PC-9 (cell line): Measurements from ENCODE around the gene RELCH. TPM values are rescaled to one million over a fixed set of nuclear protein-coding genes. Genes with fewer than 3 reads are reported as not detected.

Experiments
- BruUV-seq: library from RNA; stranded (reverse); fragments of 400-500 nt; replicated peaks from 2 replicates; lab custom pipeline; 2021; lab: Mats Ljungman, UMichigan
- CTCF ChIA-PET: fragments of 300-600 bp; sonication (Branson Sonifier 250); formaldehyde crosslinking; loops from one replicate; lab custom pipeline; 2022; ENCODE audit warnings: antibody characterized with exemption; lab: Charles Lee
- POLR2A ChIA-PET: fragments of 300-600 bp; sonication (Branson Sonifier 250); formaldehyde crosslinking; loops from one replicate; lab custom pipeline; 2022; ENCODE audit warnings: antibody characterized with exemption; ENCODE audit not compliant: unreplicated experiment; lab: Charles Lee
- DNase-seq, 2 experiments: peaks; one replicate each; pipeline versions ENCODE4 v3.0.0 to v3.0.0-alpha.2; 2015 to 2022; ENCODE audit warnings: mixed read lengths in 1 of 2
- H2AFZ ChIP-seq: fragments of 200-600 bp; sonication (generic); 2 replicates; pipeline ENCODE4 v1.8.1; 2017; ENCODE audit warnings: antibody characterized with exemption
- H3F3A ChIP-seq: fragments of 200-600 bp; sonication (generic); 2 replicates; pipeline ENCODE4 v1.8.1; 2017; ENCODE audit warnings: antibody characterized with exemption, mild to moderate bottlenecking, low read depth; ENCODE audit not compliant: insufficient read depth
- H3K27ac ChIP-seq: fragments of 200-600 bp; sonication (generic); 2 replicates; pipeline ENCODE4 v1.6.1; 2016; ENCODE audit warnings: mixed run types
- H3K27me3 ChIP-seq: fragments of 200-600 bp; sonication (generic); 2 replicates; pipeline ENCODE4 v1.6.1; 2016; ENCODE audit warnings: low read depth, mixed run types; ENCODE audit not compliant: insufficient read depth
- H3K36me3 ChIP-seq: fragments of 200-600 bp; sonication (generic); 2 replicates; pipeline ENCODE4 v1.6.1; 2016; ENCODE audit warnings: low read depth, mixed run types
- H3K4me1 ChIP-seq: fragments of 200-600 bp; sonication (generic); replicated peaks from 2 replicates; pipeline ENCODE4 v1.6.1; 2016; ENCODE audit warnings: mixed run types; ENCODE audit not compliant: insufficient read depth
- H3K4me2 ChIP-seq: fragments of 200-600 bp; sonication (generic); 2 replicates; pipeline ENCODE4 v1.6.1; 2017; ENCODE audit warnings: mixed run types
- H3K4me3 ChIP-seq: fragments of 200-600 bp; sonication (generic); 2 replicates; pipeline ENCODE4 v1.6.1; 2016; ENCODE audit warnings: mixed run types
- H3K79me2 ChIP-seq: fragments of 200-600 bp; sonication (generic); 2 replicates; pipeline ENCODE4 v1.6.1; 2017; ENCODE audit warnings: low read depth, mixed run types
- H3K9me2 ChIP-seq: fragments of 200-600 bp; sonication (generic); 2 replicates; pipeline ENCODE4 v1.8.1; 2017; ENCODE audit warnings: mild to moderate bottlenecking; ENCODE audit not compliant: insufficient read depth
- H3K9me3 ChIP-seq: fragments of 200-600 bp; sonication (generic); 2 replicates; pipeline ENCODE4 v1.8.1; 2016; ENCODE audit warnings: low read depth; ENCODE audit not compliant: insufficient read depth
- H4K20me1 ChIP-seq: fragments of 200-600 bp; sonication (generic); 2 replicates; pipeline ENCODE4 v1.8.1; 2017; ENCODE audit not compliant: insufficient read depth
- EZH2 ChIP-seq: fragments of 200-600 bp; sonication (generic); IDR thresholded peaks from 2 replicates; pipeline ENCODE4 v1.8.0; 2017; ENCODE audit warnings: antibody characterized with exemption, low read depth
- intact Hi-C: fragments of 100-400 bp; cut with micrococcal nuclease; formaldehyde crosslinking; loops from one replicate; pipeline ENCODE4 v1.10.0; 2022; ENCODE audit not compliant: unreplicated experiment
- total RNA-seq: library from RNA; stranded (reverse); gene quantifications from 2 replicates; pipeline ENCODE4 v1.2.3, GENCODE V29; 2021
- TF ChIP-seq, protein P1 (sequence below): fragments of 200-600 bp; sonication (generic); conservative IDR thresholded peaks from 2 replicates; pipeline ENCODE4 v1.6.1; 2017; ENCODE audit warnings: mixed run types, antibody characterized with exemption, mild to moderate bottlenecking, moderate library complexity

The RELCH gene
- total RNA-seq, 1 experiment from 2014 or later: 20.1 TPM

GRCh38 chr18:62348474-62348873, 161.4 kb downstream of the RELCH start:
- Histone ChIP-seq H2AFZ (no peak overlapping the region), H3K4me2 (no peak overlapping the region), H3K4me3 (no peak overlapping the region), H3K36me3 (no peaks in the 10 kb centered on the region), H3K4me1 (no peaks in the 10 kb centered on the region), H3F3A (peaks cover 6% of the 10 kb centered on the region; the same call in 1 of the 2 replicates), H3K27ac (no peak overlapping the region), H3K9me2 (no peaks in the 10 kb centered on the region), H3K79me2 (no peaks in the 10 kb centered on the region), H4K20me1 (no peaks in the 10 kb centered on the region), H3K27me3 (no peaks in the 10 kb centered on the region), H3K9me3 (no peaks in the 10 kb centered on the region)
- intact Hi-C loops: no loop called here
- TF ChIP-seq EZH2: no peak
- TF ChIP-seq, protein P1, sequence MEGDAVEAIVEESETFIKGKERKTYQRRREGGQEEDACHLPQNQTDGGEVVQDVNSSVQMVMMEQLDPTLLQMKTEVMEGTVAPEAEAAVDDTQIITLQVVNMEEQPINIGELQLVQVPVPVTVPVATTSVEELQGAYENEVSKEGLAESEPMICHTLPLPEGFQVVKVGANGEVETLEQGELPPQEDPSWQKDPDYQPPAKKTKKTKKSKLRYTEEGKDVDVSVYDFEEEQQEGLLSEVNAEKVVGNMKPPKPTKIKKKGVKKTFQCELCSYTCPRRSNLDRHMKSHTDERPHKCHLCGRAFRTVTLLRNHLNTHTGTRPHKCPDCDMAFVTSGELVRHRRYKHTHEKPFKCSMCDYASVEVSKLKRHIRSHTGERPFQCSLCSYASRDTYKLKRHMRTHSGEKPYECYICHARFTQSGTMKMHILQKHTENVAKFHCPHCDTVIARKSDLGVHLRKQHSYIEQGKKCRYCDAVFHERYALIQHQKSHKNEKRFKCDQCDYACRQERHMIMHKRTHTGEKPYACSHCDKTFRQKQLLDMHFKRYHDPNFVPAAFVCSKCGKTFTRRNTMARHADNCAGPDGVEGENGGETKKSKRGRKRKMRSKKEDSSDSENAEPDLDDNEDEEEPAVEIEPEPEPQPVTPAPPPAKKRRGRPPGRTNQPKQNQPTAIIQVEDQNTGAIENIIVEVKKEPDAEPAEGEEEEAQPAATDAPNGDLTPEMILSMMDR: no peak
- BruUV-seq: no TSS peak
- CTCF ChIA-PET: no interaction called here
- POLR2A ChIA-PET: no interaction called here
- DNase-seq: no peak

- Histone ChIP-seq H3K4me2 (no peak overlapping the region), H2AFZ (no peak overlapping the region), H3K27ac (no peak overlapping the region), H4K20me1 (no peaks in the 10 kb centered on the region), H3K9me3 (no peaks in the 10 kb centered on the region), H3K4me1 (no peaks in the 10 kb centered on the region), H3K4me3 (no peak overlapping the region), H3K27me3 (no peaks in the 10 kb centered on the region), H3F3A (no peaks in the 10 kb centered on the region), H3K79me2 (no peaks in the 10 kb centered on the region), H3K9me2 (no peaks in the 10 kb centered on the region), H3K36me3 (no peaks in the 10 kb centered on the region)
- no peak for DNase-seq
- CTCF ChIA-PET: no interaction called here
- BruUV-seq: no TSS peak
- intact Hi-C loops: no loop called here
- TF ChIP-seq, protein P1: no peak
- TF ChIP-seq EZH2: no peak
- POLR2A ChIA-PET: no interaction called here
These were observed 166.1 kb downstream of the RELCH start for GRCh38 chr18:62353170-62353569.

DNA sequence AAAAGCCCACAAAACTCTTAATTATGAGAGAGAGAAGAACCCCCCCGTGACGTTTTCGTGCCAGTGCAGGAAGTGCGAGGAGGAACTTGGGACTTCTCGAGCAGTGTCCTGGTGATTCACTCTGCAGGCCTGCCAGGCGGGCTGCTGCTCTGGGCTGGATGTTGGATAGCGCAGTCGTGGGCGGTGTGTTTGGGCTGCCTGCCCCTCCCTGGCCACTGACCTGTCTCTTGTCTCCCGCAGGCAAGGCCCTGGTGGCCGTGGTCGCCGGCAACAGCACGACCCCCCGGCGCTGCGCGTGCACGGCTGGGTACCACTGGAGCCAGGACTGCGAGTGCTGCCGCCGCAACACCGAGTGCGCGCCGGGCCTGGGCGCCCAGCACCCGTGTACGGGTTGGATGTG, 167.1 kb downstream of the RELCH start:
- no peaks in the 10 kb centered on the region for H3K9me2 ChIP-seq
- no peaks in the 10 kb centered on the region for H3K4me1 ChIP-seq
- H4K20me1 ChIP-seq: no peaks in the 10 kb centered on the region
- H3K4me2 ChIP-seq: no peak overlapping the region
- ChIA-PET CTCF (no interaction called here), POLR2A (no interaction called here)
- no peaks in the 10 kb centered on the region for H3K27me3 ChIP-seq
- H3K36me3 ChIP-seq: no peaks in the 10 kb centered on the region
- BruUV-seq: no TSS peak
- TF ChIP-seq EZH2: no peak
- TF ChIP-seq, protein P1: no peak
- H3K4me3 ChIP-seq: no peak overlapping the region
- H3K27ac ChIP-seq: no peak overlapping the region
- DNase-seq: no peak
- no peaks in the 10 kb centered on the region for H3F3A ChIP-seq
- intact Hi-C loops: no loop called here
- no peaks in the 10 kb centered on the region for H3K79me2 ChIP-seq
- no peak overlapping the region for H2AFZ ChIP-seq
- no peaks in the 10 kb centered on the region for H3K9me3 ChIP-seq
